ENCODE results near the gene PKMYT1. TPM values are rescaled to one million over a fixed set of nuclear protein-coding genes. Genes with fewer than 3 reads are reported as not detected.

Gene PKMYT1
- polyA plus RNA-seq, 1 donor from 2014 or later, result 2.9 TPM

DNA sequence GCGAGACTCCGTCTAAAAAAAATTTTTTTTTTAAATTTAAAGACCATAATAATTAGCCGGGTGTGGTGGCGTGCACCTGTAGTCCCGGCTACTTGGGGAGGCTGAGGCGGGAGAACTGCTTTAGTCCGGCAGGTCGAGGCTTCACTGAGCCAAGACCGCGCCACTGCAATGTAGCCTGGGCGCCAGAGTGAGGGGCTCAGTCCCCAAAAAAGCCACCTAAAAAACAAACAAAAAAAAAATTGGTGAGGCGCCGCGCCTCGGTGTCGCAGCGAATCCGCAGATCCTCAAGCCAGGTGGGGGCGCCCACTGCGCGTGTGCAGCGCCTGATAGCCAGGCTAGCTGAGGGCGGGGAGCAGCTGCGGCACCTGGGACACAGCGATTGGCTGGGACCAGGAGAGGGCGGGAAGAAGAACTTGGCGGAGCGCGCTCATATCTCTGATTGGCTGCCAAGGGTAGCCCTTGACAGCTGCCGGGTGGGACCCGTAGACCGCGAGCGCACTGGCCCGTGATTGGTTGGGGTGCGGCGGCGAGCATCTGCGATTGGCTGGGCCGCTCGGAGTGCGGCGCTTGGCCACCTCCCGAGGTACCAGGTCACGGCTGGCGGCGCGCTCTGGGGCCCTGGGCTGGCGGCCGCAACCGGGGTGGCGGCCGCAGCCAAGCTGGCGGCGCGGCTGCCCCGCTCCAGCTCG, 23.5 kb upstream of the PKMYT1 start:
- Histone ChIP-seq H3K79me2 (replicated peaks; ENCODE audit: insufficient read depth, low read length) (no peaks in the 10 kb centered on the region), H3K27ac (ENCODE audit: low read length) (no peak overlapping the region), H3K9me2 (ENCODE audit: insufficient read depth, low read length) (no peaks in the 10 kb centered on the region), H3K27me3 (ENCODE audit: insufficient read depth, low read depth, low read length) (peaks cover 40% of the 10 kb centered on the region), H3K4me2 (ENCODE audit: low read length) (no peak overlapping the region), H3K36me3 (ENCODE audit: insufficient read depth, low read length) (no peaks in the 10 kb centered on the region), H4K20me1 (ENCODE audit: insufficient read depth) (no peaks in the 10 kb centered on the region), H3K4me3 (ENCODE audit: low read length) (peak overlapping the region; percentile 50), H3F3A (ENCODE audit: insufficient read depth, low read length, poor library complexity, severe bottlenecking) (no peaks in the 10 kb centered on the region), H2AFZ (ENCODE audit: low read depth, low read length) (no peak overlapping the region), H3K9ac (ENCODE audit: low read length) (no peak overlapping the region), H3K9me3 (ENCODE audit: low read length) (no peaks in the 10 kb centered on the region)
- TF ChIP-seq CTCF (IDR thresholded peaks at IDR 0.05; ENCODE audit: poor library complexity, severe bottlenecking), result peak; percentile 79
- TF ChIP-seq EP300 (conservative IDR thresholded peaks at IDR 0.05; ENCODE audit: poor library complexity, severe bottlenecking), result peak; percentile 73
- no peak for TF ChIP-seq TAF1 (IDR thresholded peaks at IDR 0.05; ENCODE audit: low read depth)
- peak; percentile 24 for TF ChIP-seq POLR2AphosphoS5 (IDR thresholded peaks at IDR 0.05)
- peak; percentile 71 for TF ChIP-seq SMC3 (conservative IDR thresholded peaks at IDR 0.05; ENCODE audit: poor library complexity)
- TF ChIP-seq REST (IDR thresholded peaks at IDR 0.05; ENCODE audit: borderline replicate concordance), result no peak
- no peak for TF ChIP-seq EZH2 (IDR thresholded peaks at IDR 0.05; ENCODE audit: borderline replicate concordance, insufficient read depth, low read length, poor library complexity, severe bottlenecking)
- peak; percentile 32 for TF ChIP-seq MXI1 (conservative IDR thresholded peaks at IDR 0.05; ENCODE audit: poor library complexity, severe bottlenecking)
- peak; percentile 75 for TF ChIP-seq RAD21 (conservative IDR thresholded peaks at IDR 0.05)

DNA sequence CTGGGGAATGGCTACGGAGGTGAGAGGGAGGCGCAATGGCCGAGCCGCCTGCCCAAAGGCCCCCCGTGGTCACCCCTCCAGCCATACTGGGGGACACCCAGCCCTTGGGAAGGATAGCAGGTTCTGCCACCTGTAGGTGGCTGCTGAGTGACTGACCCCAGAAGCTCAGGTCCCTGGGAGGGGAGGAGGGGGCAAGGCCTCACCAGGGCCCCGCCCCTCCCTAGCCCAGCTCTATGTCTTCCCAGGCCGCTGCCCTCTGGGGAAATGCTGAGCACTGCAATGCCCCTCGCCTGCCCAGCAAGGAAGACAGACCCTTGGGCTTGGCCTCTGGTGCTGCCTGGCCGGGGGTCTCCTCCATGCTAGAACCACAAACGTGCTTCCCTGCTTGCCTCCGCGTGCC, 21.1 kb upstream of the PKMYT1 start:
- Histone ChIP-seq H3K9me2 (ENCODE audit: insufficient read depth, low read length) (no peaks in the 10 kb centered on the region), H3K9ac (ENCODE audit: low read length) (no peak overlapping the region), H3K4me2 (ENCODE audit: low read length) (no peak overlapping the region), H3K4me3 (ENCODE audit: low read length) (no peak overlapping the region), H3K79me2 (replicated peaks; ENCODE audit: insufficient read depth, low read length) (no peaks in the 10 kb centered on the region), H3K36me3 (ENCODE audit: insufficient read depth, low read length) (no peaks in the 10 kb centered on the region), H3K9me3 (ENCODE audit: low read length) (no peaks in the 10 kb centered on the region), H2AFZ (ENCODE audit: low read depth, low read length) (no peak overlapping the region), H3K27me3 (ENCODE audit: insufficient read depth, low read depth, low read length) (peaks cover 16% of the 10 kb centered on the region), H4K20me1 (ENCODE audit: insufficient read depth) (no peaks in the 10 kb centered on the region), H3F3A (ENCODE audit: insufficient read depth, low read length, poor library complexity, severe bottlenecking) (no peaks in the 10 kb centered on the region), H3K27ac (ENCODE audit: low read length) (no peak overlapping the region)
- TF ChIP-seq MXI1 (conservative IDR thresholded peaks at IDR 0.05; ENCODE audit: poor library complexity, severe bottlenecking) (no peak), POLR2AphosphoS5 (IDR thresholded peaks at IDR 0.05) (no peak), CTCF (IDR thresholded peaks at IDR 0.05; ENCODE audit: poor library complexity, severe bottlenecking) (no peak), SMC3 (conservative IDR thresholded peaks at IDR 0.05; ENCODE audit: poor library complexity) (no peak), RAD21 (conservative IDR thresholded peaks at IDR 0.05) (no peak)
